Esophagus muscularis mucosa (tissue), 3 donors: ENCODE data around the gene HRH4.

Experiments used
- POLR2A ChIP-seq: fragments of 450-650 bp; IDR thresholded peaks from one replicate; pipeline ENCODE4 v1.6.1; 2017; ENCODE audit warnings: antibody characterized with exemption, moderate library complexity, mild to moderate bottlenecking, low read depth
- POLR2AphosphoS5 ChIP-seq, 2 donors: sonication (generic); formaldehyde crosslinking; IDR thresholded peaks; one replicate each; pipeline ENCODE4 v1.6.1; 2017; ENCODE audit warnings: antibody characterized with exemption in 2 of 2
- TF ChIP-seq, protein P1 (sequence below), 3 experiments: fragments of 200-600 bp in 2 of 3; fragments of 450-650 bp in 1 of 3; sonication (generic) in 2 of 3; IDR thresholded peaks; one replicate each; pipeline ENCODE4 v1.5.1; 2017 to 2019; ENCODE audit warnings: antibody characterized with exemption in 3 of 3, mild to moderate bottlenecking in 2 of 3, moderate library complexity in 1 of 3

DNA sequence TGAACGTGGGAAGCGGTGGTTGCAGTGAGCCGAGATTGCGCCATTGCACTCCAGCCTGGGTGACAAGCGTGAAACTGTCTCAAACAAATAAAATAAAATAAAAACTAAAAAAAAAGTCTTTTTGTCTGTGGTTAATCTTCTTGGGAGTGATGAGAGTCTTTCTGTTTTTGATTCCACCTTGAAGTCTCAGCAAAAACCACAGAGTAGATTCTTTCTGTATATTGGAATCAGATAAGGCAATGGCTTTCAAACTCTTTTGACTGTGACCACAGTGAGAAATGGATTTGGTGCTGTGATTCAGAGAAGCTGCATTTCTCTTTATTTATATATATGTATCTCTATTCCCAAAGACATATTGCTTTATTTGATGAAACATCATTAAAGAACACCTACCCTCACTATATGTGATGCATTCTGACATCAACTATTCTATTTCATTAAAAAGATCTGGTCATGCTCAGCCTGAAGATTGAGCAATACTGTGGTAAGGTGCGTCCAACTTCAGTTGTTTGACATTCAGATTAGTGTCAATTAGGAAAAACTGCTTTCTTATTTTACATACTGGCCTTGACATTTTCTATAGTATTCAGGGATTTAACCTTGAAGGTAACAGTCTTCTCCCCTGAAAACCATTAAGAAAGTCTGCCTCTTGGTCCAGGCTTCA lies 15.6 kb downstream of the HRH4 start:
- TF ChIP-seq, protein P1, sequence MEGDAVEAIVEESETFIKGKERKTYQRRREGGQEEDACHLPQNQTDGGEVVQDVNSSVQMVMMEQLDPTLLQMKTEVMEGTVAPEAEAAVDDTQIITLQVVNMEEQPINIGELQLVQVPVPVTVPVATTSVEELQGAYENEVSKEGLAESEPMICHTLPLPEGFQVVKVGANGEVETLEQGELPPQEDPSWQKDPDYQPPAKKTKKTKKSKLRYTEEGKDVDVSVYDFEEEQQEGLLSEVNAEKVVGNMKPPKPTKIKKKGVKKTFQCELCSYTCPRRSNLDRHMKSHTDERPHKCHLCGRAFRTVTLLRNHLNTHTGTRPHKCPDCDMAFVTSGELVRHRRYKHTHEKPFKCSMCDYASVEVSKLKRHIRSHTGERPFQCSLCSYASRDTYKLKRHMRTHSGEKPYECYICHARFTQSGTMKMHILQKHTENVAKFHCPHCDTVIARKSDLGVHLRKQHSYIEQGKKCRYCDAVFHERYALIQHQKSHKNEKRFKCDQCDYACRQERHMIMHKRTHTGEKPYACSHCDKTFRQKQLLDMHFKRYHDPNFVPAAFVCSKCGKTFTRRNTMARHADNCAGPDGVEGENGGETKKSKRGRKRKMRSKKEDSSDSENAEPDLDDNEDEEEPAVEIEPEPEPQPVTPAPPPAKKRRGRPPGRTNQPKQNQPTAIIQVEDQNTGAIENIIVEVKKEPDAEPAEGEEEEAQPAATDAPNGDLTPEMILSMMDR (IDR thresholded peaks at IDR 0.05): no peak
- TF ChIP-seq POLR2A: no peak
- TF ChIP-seq POLR2AphosphoS5 (IDR thresholded peaks at IDR 0.05): no peak
